CD4-positive, alpha-beta T cell treated with Interleukin-17A for 4 hours (primary cell): ENCODE data around the gene CEP152.
"Not testable (repeated sequence)": the region's sequence is repeated elsewhere in the genome, so short reads cannot be mapped to it uniquely, and the experiment has no call there.

Experiments
- DNase-seq: peaks from one replicate; pipeline ENCODE4 v3.0.0-alpha.2; 2020; ENCODE audit warnings: mixed read lengths

CEP152 gene

GRCh38 chr15:48806151-48806550 lies 4.7 kb downstream of the CEP152 start:
- DNase-seq: no peak

GRCh38 chr15:48805591-48805990 lies 5.3 kb downstream of the CEP152 start:
- no peak for DNase-seq

GRCh38 chr15:48803877-48804276 lies 7.0 kb downstream of the CEP152 start:
- DNase-seq: no peak

- no peak for DNase-seq
Observed at GRCh38 chr15:48802867-48803266, 8.0 kb downstream of the CEP152 start.

- no peak for DNase-seq
Observed at GRCh38 chr15:48802257-48802656, 8.6 kb downstream of the CEP152 start.

GRCh38 chr15:48800811-48801455 lies 9.9 kb downstream of the CEP152 start:
- DNase-seq: no peak

GRCh38 chr15:48800245-48800644 lies 10.6 kb downstream of the CEP152 start:
- DNase-seq: no peak

- DNase-seq: no peak
Observed at GRCh38 chr15:48798319-48798718, 12.6 kb downstream of the CEP152 start.

- peak; percentile 6 for DNase-seq
Observed at GRCh38 chr15:48796930-48797329, 13.9 kb downstream of the CEP152 start.

GRCh38 chr15:48796521-48796920 lies 14.3 kb downstream of the CEP152 start:
- no peak for DNase-seq

GRCh38 chr15:48795901-48796300 lies 15.0 kb downstream of the CEP152 start:
- DNase-seq: no peak

- DNase-seq: no peak
Observed at GRCh38 chr15:48794697-48795134, 16.2 kb downstream of the CEP152 start.

GRCh38 chr15:48792408-48792807 lies 18.5 kb downstream of the CEP152 start:
- no peak for DNase-seq

GRCh38 chr15:48790466-48791115 lies 20.3 kb downstream of the CEP152 start:
- DNase-seq: not testable (repeated sequence)

- DNase-seq: no peak
Observed at GRCh38 chr15:48785712-48786111, 25.2 kb downstream of the CEP152 start.

- DNase-seq: no peak
Observed at GRCh38 chr15:48785195-48785594, 25.7 kb downstream of the CEP152 start.

- no peak for DNase-seq
Observed at GRCh38 chr15:48784756-48785155, 26.1 kb downstream of the CEP152 start.

- no peak for DNase-seq
Observed at GRCh38 chr15:48782911-48783310, 28.0 kb downstream of the CEP152 start.

GRCh38 chr15:48781481-48782081 lies 29.3 kb downstream of the CEP152 start:
- no peak for DNase-seq

GRCh38 chr15:48781017-48781416 lies 29.9 kb downstream of the CEP152 start:
- DNase-seq: no peak

- no peak for DNase-seq
Observed at GRCh38 chr15:48778331-48778730, 32.5 kb downstream of the CEP152 start.

GRCh38 chr15:48777645-48778330 lies 33.1 kb downstream of the CEP152 start:
- DNase-seq: no peak

GRCh38 chr15:48775546-48775945 lies 35.3 kb downstream of the CEP152 start:
- DNase-seq: no peak

GRCh38 chr15:48774484-48774883 lies 36.4 kb downstream of the CEP152 start:
- DNase-seq: no peak
